MV-4-11 (cell line): ENCODE data around the gene NBEAL2.

Experiments
- DNase-seq: peaks from one replicate; lab custom pipeline; 2025; lab: John Stamatoyannopoulos, UW

The NBEAL2 gene

DNA sequence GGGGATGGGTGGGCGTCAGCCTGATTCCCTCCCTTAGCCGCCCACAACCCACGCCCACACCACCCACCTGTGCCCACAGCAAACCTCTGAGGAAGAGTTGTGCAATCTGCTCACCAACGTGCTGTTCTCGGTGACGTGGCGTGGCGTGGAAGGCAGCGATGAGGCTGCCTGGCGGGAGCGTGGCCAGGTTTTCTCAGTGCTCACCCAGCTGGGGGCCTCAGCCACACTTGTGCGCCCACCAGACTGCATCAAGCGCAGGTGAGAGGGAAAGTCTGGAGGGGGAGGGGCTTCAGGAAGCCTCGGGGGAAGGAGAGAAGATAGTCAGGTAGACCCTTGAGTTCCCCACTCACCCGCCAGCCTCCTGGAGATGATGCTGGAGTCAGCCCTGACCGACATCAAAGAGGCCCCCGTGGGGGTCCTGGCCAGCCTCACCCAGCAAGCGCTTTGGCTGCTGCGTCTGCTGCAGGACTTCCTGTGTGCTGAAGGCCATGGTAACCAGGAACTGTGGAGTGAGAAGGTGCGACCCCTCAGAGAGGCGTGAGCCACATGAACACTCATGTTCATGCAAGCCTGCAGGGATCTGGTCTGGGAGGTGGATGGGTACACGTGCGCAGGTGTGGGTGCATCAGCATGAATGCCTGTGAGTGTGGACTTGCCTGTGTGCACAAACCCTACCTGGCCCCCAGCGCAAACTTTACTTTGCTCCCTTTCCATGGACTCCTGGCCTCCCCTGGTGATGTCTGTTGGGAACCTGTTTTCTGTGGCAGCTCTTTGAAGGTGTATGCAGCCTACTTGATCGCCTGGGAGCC, 21.7 kb downstream of the NBEAL2 start:
- no peak for DNase-seq

DNA sequence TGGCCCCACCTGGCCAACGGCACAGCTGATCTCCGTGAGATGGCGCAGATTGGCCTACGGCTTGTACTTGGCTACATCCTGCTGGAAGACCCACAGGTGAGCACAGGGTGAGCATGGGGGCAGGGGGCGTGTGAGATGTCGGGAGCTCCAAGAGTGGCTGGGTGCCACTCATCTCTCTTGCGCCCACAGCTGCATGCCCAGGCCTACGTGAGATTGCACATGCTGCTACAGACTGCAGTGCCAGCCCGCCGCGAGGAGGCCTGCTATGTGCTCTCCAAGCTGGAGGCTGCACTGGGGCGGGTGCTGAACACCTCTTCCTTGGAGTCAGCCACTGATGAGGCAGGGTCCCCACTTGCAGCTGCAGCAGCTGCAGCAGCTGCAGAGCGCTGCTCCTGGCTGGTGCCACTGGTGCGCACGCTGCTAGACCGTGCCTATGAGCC, 22.3 kb downstream of the NBEAL2 start:
- DNase-seq, result no peak

DNA sequence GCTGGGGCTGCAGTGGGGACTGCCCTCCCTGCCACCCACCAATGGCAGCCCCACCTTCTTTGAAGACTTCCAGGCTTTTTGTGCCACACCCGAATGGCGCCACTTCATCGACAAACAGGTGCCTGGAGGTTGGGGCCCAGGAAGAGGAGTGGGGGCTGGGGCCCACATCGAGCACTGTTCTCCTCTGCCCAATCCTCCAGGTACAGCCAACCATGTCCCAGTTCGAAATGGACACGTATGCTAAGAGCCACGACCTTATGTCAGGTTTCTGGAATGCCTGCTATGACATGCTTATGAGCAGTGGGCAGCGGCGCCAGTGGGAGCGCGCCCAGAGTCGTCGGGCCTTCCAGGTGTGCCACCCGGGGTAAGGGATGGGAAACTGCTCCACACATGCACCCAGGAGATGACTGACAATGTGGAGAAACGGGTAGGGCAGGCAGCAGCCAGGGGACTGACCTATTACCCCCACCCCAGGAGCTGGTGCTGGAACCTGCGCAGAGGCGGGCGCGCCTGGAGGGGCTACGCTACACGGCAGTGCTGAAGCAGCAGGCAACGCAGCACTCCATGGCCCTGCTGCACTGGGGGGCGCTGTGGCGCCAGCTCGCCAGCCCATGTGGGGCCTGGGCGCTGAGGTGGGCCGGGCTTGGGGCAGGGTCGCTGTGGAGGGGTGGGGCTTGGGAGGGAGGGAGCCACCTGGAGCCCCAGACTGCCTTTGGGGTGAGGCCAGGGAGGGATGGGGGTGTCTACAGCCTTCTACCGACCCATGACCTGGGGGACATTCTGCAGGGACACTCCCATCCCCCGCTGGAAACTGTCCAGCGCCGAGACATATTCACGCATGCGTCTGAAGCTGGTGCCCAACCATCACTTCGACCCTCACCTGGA, 22.9 kb downstream of the NBEAL2 start:
- no peak for DNase-seq

DNA sequence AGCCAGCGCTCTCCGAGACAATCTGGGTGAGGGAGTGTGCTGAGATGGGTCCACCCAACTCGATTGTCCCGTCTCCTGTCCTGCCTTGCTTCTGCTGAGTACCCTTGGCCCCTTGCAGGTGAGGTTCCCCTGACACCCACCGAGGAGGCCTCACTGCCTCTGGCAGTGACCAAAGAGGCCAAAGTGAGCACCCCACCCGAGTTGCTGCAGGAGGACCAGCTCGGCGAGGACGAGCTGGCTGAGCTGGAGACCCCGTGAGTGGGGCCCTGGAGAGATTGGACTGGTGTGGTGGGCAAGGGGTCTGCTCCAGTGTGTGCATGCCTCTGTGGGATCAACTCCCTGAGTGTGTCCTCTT, 23.6 kb downstream of the NBEAL2 start:
- DNase-seq, result no peak

DNA sequence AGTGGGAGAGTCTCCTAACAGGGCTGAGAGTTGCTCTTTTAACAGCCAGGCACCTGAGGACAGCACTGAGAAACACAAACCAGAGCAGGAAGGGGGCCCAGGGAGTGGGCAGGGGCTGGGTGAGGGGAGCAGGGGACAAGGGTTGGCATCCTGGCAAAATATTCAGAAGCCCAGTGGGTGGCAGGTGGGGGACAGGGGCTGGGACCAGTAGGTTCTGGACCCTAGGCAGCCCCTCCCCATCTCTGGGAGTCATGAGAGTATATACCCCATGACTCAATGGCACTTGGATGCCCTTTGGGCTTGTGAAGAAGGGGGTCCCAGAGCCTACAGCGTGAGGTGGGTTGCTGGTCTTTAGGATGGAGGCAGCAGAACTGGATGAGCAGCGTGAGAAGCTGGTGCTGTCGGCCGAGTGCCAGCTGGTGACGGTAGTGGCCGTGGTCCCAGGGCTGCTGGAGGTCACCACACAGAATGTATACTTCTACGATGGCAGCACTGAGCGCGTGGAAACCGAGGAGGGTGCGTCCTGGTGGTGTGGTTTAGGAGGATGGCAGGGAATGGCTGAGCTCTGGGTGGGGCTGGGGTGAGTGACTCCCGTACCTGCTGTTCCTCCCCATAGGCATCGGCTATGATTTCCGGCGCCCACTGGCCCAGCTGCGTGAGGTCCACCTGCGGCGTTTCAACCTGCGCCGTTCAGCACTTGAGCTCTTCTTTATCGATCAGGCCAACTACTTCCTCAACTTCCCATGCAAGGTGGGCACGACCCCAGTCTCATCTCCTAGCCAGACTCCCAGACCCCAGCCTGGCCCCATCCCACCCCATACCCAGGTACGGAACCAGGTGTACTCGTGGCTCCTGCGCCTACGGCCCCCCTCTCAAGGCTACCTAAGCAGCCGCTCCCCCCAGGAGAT, 24.2 kb downstream of the NBEAL2 start:
- no peak for DNase-seq

DNA sequence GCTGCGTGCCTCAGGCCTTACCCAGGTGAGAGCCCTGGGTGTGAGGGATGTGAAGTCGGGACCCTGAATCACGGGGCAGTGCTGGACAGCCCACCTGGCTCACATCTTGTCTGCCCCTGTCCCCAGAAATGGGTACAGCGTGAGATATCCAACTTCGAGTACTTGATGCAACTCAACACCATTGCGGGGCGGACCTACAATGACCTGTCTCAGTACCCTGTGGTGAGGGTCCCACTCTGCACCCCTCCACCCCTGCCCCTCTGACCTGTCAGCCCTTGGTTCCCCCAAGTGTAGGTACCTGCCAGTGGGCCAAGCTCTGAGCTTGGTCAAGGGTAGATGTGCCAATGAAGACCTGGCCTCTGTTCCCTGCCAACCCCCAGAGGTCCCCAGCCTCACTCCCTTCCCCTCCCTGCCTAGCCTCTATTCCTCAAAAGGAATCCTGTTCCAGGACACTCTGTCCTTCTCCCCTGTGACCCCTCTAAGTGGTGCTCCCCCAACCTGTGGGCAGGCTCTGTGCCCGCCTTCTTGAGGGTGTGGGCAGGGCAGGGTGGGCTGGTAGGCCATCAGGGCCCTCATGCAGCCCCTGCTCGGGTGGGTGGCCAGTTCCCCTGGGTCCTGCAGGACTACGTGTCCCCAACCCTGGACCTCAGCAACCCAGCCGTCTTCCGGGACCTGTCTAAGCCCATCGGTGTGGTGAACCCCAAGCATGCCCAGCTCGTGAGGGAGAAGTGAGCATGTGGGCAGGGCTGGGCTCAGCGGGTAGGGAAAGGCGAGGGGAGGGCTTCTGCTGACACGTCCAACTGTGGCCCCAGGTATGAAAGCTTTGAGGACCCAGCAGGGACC, 25.1 kb downstream of the NBEAL2 start:
- DNase-seq, result no peak

DNA sequence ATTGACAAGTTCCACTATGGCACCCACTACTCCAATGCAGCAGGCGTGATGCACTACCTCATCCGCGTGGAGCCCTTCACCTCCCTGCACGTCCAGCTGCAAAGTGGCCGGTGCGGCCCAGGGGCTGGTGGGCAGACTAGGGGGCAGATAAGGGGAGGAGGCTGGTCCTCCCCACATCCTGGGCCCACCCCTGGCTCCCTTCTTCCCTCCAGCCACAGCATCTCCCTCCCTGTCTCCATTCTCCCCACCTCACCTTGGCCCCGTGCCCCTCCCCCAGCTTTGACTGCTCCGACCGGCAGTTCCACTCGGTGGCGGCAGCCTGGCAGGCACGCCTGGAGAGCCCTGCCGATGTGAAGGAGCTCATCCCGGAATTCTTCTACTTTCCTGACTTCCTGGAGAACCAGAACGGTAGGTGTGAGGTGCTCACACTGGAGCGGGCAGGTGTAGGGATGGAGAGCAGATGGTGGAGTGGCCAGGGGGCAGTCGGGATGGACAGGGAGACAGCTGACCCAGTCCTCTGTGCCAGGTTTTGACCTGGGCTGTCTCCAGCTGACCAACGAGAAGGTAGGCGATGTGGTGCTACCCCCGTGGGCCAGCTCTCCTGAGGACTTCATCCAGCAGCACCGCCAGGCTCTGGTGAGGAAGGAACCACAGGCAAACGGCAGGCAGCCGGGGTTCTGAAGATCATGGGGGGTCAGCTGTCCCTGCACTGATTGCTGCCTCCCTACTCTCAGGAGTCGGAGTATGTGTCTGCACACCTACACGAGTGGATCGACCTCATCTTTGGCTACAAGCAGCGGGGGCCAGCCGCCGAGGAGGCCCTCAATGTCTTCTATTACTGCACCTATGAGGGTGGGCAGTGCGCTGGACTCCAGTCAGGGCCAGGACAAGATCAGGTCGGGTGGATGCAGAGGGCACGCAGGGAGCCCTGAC, 26.0 kb downstream of the NBEAL2 start:
- DNase-seq, result no peak

DNA sequence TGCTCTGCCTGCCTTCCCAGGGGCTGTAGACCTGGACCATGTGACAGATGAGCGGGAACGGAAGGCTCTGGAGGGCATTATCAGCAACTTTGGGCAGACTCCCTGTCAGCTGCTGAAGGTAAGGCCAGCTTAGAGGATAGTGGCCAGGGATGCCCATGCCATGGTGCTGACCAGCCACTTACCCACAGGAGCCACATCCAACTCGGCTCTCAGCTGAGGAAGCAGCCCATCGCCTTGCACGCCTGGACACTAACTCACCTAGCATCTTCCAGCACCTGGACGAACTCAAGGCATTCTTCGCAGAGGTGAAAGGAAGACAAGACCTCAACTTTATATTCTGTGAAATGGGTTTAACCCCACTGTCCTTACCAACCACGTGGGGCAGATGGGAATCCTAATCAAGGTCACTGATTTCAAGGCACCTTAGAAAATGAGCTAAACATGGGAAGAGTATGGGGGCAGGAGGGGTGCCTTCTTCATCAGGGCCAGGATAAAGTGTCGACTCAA, 26.7 kb downstream of the NBEAL2 start:
- DNase-seq, result no peak

DNA sequence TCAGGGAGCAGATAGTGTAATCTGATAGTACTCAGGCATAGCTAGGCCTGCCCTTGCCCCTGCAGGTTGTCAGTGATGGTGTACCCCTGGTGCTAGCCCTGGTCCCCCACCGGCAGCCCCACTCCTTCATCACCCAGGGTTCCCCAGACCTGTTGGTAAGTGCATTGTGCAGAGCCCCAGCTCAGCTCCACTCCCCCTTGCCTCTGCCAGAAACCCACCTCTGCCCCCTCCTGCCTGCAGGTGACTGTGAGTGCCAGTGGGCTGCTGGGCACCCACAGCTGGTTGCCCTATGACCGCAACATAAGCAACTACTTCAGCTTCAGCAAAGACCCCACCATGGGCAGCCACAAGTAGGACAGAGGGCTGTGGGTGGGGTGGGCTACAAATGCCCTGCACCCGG, 27.5 kb downstream of the NBEAL2 start:
- DNase-seq, result no peak

DNA sequence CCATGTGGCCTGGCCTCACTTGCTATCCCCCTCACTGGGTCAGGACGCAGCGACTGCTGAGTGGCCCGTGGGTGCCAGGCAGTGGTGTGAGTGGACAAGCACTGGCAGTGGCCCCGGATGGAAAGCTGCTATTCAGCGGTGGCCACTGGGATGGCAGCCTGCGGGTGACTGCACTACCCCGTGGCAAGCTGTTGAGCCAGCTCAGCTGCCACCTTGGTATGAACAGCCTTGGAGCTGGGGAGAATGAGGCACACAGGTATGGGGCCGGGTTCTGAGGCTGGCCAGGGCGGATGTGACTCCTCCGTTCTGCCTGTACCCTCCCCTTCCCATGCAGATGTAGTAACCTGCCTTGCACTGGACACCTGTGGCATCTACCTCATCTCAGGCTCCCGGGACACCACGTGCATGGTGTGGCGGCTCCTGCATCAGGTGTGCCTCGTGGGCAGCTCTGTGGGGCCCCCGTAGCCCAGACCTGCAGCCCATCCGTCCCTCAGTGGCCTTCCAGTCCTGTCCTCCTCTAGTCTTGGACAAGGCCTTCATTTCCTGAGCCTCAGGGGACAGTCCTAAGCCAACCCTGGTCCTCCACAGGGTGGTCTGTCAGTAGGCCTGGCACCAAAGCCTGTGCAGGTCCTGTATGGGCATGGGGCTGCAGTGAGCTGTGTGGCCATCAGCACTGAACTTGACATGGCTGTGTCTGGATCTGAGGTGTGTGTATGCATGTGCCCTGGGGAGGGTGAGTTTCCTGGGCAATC, 28.2 kb downstream of the NBEAL2 start:
- no peak for DNase-seq

DNA sequence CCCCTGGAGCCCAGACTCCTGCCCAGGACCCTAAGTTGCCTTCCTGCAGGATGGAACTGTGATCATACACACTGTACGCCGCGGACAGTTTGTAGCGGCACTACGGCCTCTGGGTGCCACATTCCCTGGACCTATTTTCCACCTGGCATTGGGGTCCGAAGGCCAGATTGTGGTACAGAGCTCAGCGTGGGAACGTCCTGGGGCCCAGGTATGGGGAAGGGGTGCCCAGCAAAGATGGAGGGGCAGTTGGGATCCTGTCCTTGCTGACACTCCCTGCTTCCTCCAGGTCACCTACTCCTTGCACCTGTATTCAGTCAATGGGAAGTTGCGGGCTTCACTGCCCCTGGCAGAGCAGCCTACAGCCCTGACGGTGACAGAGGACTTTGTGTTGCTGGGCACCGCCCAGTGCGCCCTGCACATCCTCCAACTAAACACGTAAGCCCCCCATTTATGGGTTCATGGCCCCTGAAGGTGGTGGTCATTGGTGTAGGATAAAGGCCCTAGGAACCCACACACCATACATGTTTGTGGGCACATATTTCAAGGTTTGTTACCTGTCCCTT, 28.8 kb downstream of the NBEAL2 start:
- DNase-seq, result no peak

DNA sequence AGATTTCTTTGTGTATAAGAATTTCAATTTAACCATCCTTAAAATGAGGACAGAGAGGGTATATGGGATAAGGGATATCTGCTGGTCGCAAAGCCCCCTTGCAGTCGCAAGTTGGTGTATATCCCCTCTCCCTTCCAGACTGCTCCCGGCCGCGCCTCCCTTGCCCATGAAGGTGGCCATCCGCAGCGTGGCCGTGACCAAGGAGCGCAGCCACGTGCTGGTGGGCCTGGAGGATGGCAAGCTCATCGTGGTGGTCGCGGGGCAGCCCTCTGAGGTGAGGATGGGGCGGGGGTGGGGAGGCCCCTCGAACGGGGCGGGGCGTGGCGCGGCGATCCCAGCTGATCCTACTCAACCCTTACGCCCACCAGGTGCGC, 29.4 kb downstream of the NBEAL2 start:
- DNase-seq, result no peak

DNA sequence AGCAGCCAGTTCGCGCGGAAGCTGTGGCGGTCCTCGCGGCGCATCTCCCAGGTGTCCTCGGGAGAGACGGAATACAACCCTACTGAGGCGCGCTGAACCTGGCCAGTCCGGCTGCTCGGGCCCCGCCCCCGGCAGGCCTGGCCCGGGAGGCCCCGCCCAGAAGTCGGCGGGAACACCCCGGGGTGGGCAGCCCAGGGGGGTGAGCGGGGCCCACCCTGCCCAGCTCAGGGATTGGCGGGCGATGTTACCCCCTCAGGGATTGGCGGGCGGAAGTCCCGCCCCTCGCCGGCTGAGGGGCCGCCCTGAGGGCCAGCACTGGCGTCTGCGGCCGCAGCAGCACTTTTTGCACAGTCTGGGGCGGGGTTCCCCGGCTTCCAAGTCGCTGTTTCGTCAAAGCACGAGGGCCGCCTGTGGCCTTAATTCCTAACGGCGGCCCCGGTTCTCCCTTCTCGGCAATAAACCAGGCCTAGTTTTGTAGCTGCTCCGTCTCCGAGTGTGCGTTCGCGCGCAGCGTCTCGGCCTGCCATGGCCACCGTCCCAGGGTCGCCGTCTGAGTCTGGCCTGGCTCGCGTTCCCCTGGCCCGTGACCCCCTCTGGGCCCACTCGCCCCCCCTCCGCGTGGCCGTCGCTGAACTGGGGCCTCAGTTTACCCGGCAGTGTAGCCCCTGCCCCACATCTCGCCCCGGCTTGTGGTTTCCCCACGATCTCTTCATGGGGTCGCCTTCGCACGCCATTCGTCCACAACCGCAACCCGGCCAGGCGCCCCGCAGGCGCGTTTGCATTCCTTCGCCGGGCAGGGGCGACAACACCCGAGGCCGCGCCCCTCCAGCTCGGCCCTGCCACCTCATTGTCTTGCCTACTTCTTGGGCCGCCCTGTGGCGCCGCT, 30.0 kb downstream of the NBEAL2 start:
- peak; percentile 90 for DNase-seq

DNA sequence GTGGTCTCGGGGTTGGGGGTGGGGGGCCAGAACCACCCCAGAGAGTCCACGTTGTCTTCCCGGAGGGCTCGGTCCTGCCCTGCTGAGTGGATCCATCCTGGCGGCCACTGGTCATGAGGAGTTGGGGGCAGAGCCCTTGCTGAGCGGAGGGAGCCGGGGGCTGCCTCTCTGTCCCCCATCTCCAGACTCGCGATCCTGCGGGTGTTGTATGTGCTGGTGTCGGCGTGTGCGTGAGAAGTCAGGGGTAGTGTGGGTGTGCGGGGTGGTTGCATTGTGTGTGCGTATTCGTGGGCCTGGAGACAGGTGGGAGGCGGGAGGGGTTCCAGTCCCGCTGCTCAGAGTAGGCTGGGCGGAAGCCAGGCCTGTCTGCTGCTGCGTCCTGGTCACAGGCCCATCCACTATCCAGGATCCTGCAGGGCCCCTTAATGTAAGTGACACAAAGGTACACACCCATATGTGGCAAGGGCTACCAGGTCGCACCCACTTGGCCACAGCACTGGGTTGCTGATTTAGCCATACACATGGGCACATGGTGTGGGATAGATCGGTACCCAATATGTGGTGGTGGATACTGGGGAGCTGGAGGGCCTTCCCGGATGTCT, 30.7 kb downstream of the NBEAL2 start:
- no peak for DNase-seq

DNA sequence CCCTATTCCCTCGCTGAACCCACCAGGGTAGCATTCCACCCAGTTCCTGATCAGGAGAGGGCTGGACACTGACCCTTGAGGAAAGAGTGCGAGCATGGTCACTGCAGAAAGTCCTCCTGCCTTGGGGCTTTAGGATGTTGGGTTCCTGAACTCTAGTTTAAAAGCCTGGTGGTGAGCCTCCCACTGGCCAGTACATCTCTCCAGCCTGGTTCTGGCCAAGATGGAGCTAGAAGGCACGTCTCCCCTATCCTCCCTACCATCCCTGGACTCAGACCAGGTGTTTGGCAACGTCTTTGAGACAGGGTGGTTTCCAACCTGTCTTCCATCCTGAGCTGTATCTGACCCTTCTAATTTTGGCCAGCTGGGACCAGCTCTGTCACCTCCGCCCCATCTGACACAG, 31.4 kb downstream of the NBEAL2 start:
- no peak for DNase-seq

DNA sequence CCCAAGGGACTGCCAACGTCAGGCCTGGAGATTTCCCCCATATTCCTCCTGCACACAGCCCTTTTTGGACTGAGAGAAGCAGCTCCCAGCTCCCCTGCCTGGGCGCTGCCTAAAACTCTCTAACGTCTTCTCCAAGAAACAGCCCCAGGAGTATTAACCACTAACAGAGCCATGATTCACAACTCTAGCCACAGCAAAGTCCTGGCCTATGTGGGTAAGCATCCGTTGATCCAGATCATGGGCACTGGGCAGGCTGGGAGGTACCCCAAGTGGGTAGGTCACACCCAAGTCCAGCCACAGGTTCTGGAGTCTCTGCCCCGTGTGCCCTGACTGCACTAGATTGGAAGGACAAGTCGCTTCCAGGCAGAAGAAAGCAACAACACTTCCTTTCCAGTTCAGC, 31.9 kb downstream of the NBEAL2 start:
- no peak for DNase-seq
